ENCODE data around the gene ARAF. TPM values are rescaled to one million over a fixed set of nuclear protein-coding genes. Genes with fewer than 3 reads are reported as not detected.

Gene ARAF
- total and polyA plus RNA-seq, 2 donors (not counting 1 experiment from before 2014, with no cell fraction given), result 14.4 to 40.9 TPM

- Histone ChIP-seq H3K4me2 (ENCODE audit: extremely low read depth, insufficient read depth, low read length) (no peak overlapping the region), H3K4me3 (replicated peaks in 1 of 4; ENCODE audit: control extremely low read depth in 1 of 4, insufficient read depth in 1 of 4, low read depth in 3 of 4, low read length in 4 of 4) (no peak overlapping the region), H3K27me3 (ENCODE audit: control insufficient read depth, insufficient read depth, low read length) (peaks cover 3% of the 10 kb centered on the region), H4K20me1 (ENCODE audit: control insufficient read depth, extremely low read depth, insufficient read depth, low read length) (no peaks in the 10 kb centered on the region), H3K9ac (ENCODE audit: insufficient read depth, low read length) (no peak overlapping the region), H3K27ac (ENCODE audit: insufficient read depth, low read length) (no peak overlapping the region), H3K4me1 (ENCODE audit: control insufficient read depth, extremely low read depth, insufficient read depth, low read length) (no peaks in the 10 kb centered on the region), H3K79me2 (ENCODE audit: control insufficient read depth, insufficient read depth, low read length) (no peaks in the 10 kb centered on the region), H2AFZ (ENCODE audit: low read length) (no peak overlapping the region), H3K9me3 (ENCODE audit: control insufficient read depth, insufficient read depth, low read depth, low read length) (no peaks in the 10 kb centered on the region), H3K36me3 (ENCODE audit: control insufficient read depth, insufficient read depth, low read length) (no peaks in the 10 kb centered on the region)
- TF ChIP-seq CTCF (conservative IDR thresholded peaks at IDR 0.05 in 1 of 2, IDR thresholded peaks at IDR 0.05 in 1 of 2; ENCODE audit: low read depth in 1 of 2, low read length in 2 of 2), result no peak
- no peak for TF ChIP-seq EZH2 (IDR thresholded peaks at IDR 0.05; ENCODE audit: low read length, missing control alignments)
- no peak for DNase-seq (ENCODE audit: low read depth in 2 of 2)
Observed at GRCh38 chrX:47611489-47611888, 50.5 kb downstream of the ARAF start.

- peaks cover 3% of the 10 kb centered on the region for H3K27me3 ChIP-seq (ENCODE audit: control insufficient read depth, insufficient read depth, low read length)
- no peak for DNase-seq (ENCODE audit: low read depth in 2 of 2)
Observed at GRCh38 chrX:47611926-47612325, 50.9 kb downstream of the ARAF start.

GRCh38 chrX:47612418-47612817, 51.4 kb downstream of the ARAF start:
- TF ChIP-seq EZH2 (IDR thresholded peaks at IDR 0.05; ENCODE audit: low read length, missing control alignments) (no peak), CTCF (conservative IDR thresholded peaks at IDR 0.05 in 1 of 2, IDR thresholded peaks at IDR 0.05 in 1 of 2; ENCODE audit: low read depth in 1 of 2, low read length in 2 of 2) (no peak)
- H3K4me3 ChIP-seq (replicated peaks in 1 of 4; ENCODE audit: control extremely low read depth in 1 of 4, insufficient read depth in 1 of 4, low read depth in 3 of 4, low read length in 4 of 4), result no peak overlapping the region
- no peaks in the 10 kb centered on the region for H3K36me3 ChIP-seq (ENCODE audit: control insufficient read depth, insufficient read depth, low read length)
- no peaks in the 10 kb centered on the region for H3K9me3 ChIP-seq (ENCODE audit: control insufficient read depth, insufficient read depth, low read depth, low read length)
- no peak overlapping the region for H3K4me2 ChIP-seq (ENCODE audit: extremely low read depth, insufficient read depth, low read length)
- no peak overlapping the region for H3K27ac ChIP-seq (ENCODE audit: insufficient read depth, low read length)
- H3K79me2 ChIP-seq (ENCODE audit: control insufficient read depth, insufficient read depth, low read length), result no peaks in the 10 kb centered on the region
- H3K4me1 ChIP-seq (ENCODE audit: control insufficient read depth, extremely low read depth, insufficient read depth, low read length), result no peaks in the 10 kb centered on the region
- H3K27me3 ChIP-seq (ENCODE audit: control insufficient read depth, insufficient read depth, low read length), result peaks cover 3% of the 10 kb centered on the region
- no peak overlapping the region for H3K9ac ChIP-seq (ENCODE audit: insufficient read depth, low read length)
- no peak overlapping the region for H2AFZ ChIP-seq (ENCODE audit: low read length)
- H4K20me1 ChIP-seq (ENCODE audit: control insufficient read depth, extremely low read depth, insufficient read depth, low read length), result no peaks in the 10 kb centered on the region
- no peak for DNase-seq (ENCODE audit: low read depth in 2 of 2)

More at GRCh38 chrX:47611926-47612325, 50.9 kb downstream of the ARAF start:
- no peak overlapping the region for H3K4me3 ChIP-seq (replicated peaks in 1 of 4; ENCODE audit: control extremely low read depth in 1 of 4, insufficient read depth in 1 of 4, low read depth in 3 of 4, low read length in 4 of 4)
- H4K20me1 ChIP-seq (ENCODE audit: control insufficient read depth, extremely low read depth, insufficient read depth, low read length), result no peaks in the 10 kb centered on the region
- H3K9ac ChIP-seq (ENCODE audit: insufficient read depth, low read length), result no peak overlapping the region
- no peaks in the 10 kb centered on the region for H3K36me3 ChIP-seq (ENCODE audit: control insufficient read depth, insufficient read depth, low read length)
- no peaks in the 10 kb centered on the region for H3K4me1 ChIP-seq (ENCODE audit: control insufficient read depth, extremely low read depth, insufficient read depth, low read length)
- H3K9me3 ChIP-seq (ENCODE audit: control insufficient read depth, insufficient read depth, low read depth, low read length), result no peaks in the 10 kb centered on the region
- no peak overlapping the region for H2AFZ ChIP-seq (ENCODE audit: low read length)
- no peak for TF ChIP-seq EZH2 (IDR thresholded peaks at IDR 0.05; ENCODE audit: low read length, missing control alignments)
- no peak for TF ChIP-seq CTCF (conservative IDR thresholded peaks at IDR 0.05 in 1 of 2, IDR thresholded peaks at IDR 0.05 in 1 of 2; ENCODE audit: low read depth in 1 of 2, low read length in 2 of 2)
- no peak overlapping the region for H3K4me2 ChIP-seq (ENCODE audit: extremely low read depth, insufficient read depth, low read length)
- no peak overlapping the region for H3K27ac ChIP-seq (ENCODE audit: insufficient read depth, low read length)
- H3K79me2 ChIP-seq (ENCODE audit: control insufficient read depth, insufficient read depth, low read length), result no peaks in the 10 kb centered on the region

All from fibroblast of lung (primary cell).